HG03565 (cell line): ENCODE results near the gene PLIN1.
"Not testable (repeated sequence)": the region's sequence is repeated elsewhere in the genome, so short reads cannot be mapped to it uniquely, and the experiment has no call there.

ENCODE experiments used
- ATAC-seq: cut with Tn5 transposase; IDR thresholded peaks from one replicate; pipeline ENCODE4 v1.9.1; 2021; ENCODE audit warnings: mild to moderate bottlenecking, moderate library complexity; ENCODE audit not compliant: unreplicated experiment

PLIN1 gene

GRCh38 chr15:89679212-89679611 is at the start of gene PLIN1:
Gene PLIN1 (minus strand): TSS chr15:89679367. CDS start chr15:89677489, 1,878 bp downstream.
- no peak for ATAC-seq

GRCh38 chr15:89728254-89728653 is 49.1 kb upstream of the PLIN1 start:
- ATAC-seq, result no peak

DNA sequence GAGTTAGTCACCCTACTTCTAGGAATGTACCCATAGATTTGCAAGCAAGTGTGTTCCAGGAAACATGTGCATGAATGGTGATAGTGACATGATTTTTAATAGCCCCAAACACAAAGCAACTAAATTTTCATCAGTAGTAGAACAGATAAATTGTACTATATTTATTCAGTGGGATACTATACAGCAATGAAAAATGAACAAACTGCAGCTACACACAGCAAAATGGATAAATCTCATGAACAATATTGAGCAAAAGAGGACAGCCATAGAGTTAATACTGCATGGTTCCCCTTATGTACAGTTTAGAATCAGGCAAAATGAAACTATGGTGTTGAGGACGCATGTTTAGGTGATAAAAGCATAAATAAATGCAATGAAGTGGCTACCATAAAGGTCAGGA is 45.9 kb upstream of the PLIN1 start:
- no peak for ATAC-seq

- ATAC-seq, result no peak
These were observed 45.5 kb upstream of the PLIN1 start for GRCh38 chr15:89724621-89725020.

- ATAC-seq, result no peak
These were observed 43.9 kb upstream of the PLIN1 start for GRCh38 chr15:89723031-89723430.

DNA sequence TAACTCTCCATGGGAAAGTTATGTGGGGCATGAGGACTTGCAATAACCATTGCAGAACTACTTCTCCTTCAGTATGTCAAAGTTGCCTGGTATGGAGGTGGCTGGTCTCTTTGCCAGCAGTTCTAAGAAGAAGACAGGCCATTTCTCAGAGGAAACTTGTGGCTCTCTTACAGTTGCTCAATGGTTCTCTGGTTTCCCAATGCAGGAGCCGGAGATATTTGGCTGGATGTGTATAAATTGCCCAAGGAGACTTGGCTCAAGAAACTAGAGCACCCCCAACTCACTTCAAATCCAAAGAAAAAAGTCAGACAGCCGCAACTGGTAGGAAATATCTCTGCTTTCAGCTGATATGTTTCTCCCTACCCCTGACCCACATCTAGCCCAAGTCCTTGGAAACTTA is 35.6 kb upstream of the PLIN1 start:
- ATAC-seq, result no peak

DNA sequence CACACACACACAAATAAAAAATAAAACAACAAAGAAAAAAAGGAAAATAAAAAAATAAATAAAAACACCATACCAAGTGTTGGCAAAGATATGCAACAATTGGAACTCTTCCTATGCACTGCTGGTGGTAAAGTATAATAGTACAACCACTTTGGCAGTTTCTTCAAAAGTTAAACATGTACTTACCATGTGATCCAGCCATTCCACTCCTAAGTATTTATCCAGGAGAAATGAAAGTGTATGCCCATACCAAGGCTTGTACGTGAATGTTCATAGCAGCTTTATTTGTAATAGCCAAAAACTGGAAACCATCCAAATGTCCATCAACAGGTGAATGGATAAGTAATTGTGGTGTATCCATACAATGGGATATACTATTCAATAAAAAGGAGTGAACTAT is 28.4 kb upstream of the PLIN1 start:
- no peak for ATAC-seq

- no peak for ATAC-seq
These were observed 25.2 kb upstream of the PLIN1 start for GRCh38 chr15:89704411-89704810.

GRCh38 chr15:89695198-89695597 is 16.0 kb upstream of the PLIN1 start:
- ATAC-seq, result no peak

DNA sequence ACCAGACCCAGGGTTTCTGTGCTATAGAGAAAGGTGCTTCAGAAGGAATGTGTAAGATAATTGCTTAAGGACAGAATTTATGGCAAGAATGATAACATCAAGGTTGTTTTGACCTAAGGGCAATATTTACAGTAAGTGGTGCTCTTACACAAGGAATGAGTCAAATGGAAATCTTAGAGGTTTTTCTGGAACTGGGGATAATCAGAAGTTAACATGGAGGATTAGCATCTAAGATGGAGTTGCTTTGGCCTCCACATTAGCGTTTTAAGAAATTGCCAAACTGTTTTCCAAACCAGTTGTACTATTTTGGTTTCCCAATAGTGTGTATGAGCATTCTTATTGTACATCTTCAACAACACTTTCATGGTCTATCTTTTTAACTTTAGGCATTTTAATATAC is 14.5 kb upstream of the PLIN1 start:
- ATAC-seq, result no peak

DNA sequence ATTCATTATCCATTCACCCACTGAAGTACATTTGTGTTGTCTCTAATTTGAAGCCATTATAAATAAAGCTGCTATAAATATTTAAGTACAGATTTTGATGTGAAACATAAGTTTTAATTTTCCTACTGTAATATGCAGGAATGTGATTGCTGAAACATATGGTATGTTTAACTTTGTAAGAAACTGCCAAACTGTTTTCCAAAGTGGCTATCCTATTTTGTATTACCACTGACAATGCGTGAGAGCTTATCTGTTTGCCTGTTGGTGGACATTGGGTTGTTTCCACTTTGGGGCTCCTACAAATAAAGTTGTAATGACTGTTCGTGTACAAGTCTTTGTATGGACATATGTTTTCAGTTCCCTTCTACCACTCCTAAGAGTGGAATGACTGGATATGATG is 13.9 kb upstream of the PLIN1 start:
- ATAC-seq, result no peak

GRCh38 chr15:89690276-89691218 is 11.4 kb upstream of the PLIN1 start, which contains the start of the genes PEX11A and WDR93:
Gene PEX11A (minus strand): TSS chr15:89690754. CDS start chr15:89690632, 122 bp downstream.
Gene WDR93 (plus strand): TSS chr15:89690811. CDS start chr15:89701747, 10,936 bp downstream.
- peak; percentile 58 for ATAC-seq

DNA sequence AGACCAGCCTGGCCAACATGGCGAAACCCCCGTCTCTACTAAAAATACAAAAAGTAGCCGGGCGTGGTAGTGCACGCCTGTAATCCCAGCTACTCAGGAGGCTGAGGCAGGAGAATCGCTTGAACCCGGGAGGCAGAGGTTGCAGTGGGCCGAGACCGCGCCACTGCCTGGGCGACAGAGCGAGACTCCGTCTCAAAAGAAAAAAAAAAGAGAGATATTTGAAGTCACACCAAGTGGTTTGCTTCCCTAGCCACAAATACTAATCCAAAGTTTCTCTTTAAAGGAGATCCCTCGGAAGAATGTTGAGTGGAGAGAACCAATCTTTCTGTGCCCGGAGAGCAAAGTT is 10.7 kb upstream of the PLIN1 start:
- not testable (repeated sequence) for ATAC-seq

- ATAC-seq, result no peak
These were observed 7.4 kb upstream of the PLIN1 start for GRCh38 chr15:89686522-89686921.

DNA sequence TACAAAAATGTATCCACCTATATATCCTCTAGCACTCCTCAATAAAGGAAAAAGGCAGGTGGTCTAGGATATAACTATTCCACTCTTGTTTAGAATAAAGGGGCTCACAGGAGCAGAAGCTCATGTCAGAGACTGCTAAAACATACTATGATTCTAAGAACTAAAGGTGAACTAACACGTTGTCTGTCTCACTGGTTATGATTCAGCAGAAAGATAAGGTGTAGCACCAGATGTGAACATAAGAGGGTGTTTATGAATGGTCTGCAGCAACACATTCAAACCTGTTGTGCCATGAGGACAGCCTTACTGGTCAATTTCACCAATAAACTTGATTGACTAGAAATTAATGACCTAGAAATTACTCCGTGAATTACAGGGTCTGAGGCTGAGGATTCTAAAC is 6.8 kb upstream of the PLIN1 start:
- no peak for ATAC-seq

GRCh38 chr15:89681146-89681545 is 2.0 kb upstream of the PLIN1 start:
- no peak for ATAC-seq

DNA sequence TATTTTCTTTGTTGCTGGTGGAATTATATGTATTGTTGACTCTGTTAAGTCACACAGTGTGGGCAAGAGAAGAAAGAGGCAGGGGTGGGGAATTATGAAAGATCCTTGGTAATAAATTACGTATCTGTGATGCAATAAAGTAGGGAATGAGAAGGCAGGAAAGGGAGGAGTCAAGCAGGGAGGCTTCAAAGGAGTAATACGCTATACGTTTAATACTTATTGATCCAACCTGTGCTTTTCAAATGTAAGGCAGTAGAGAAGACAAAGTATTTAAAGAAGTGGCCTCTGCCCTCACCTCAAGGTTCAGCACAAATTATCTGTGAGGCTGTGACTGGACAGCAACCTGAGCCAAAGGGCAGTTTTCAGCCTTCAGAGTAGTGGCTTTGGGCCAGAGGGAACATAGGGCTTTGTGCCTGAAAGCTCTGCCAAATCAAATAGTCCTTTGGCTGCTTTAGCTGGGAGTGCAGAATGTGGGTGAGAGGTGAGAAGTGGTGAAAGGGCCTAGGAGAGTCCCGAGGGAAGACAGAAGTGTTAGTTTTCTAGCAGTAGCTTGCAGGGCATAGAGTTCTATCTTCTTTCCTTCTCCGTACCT is 1.2 kb upstream of the PLIN1 start:
- no peak for ATAC-seq

DNA sequence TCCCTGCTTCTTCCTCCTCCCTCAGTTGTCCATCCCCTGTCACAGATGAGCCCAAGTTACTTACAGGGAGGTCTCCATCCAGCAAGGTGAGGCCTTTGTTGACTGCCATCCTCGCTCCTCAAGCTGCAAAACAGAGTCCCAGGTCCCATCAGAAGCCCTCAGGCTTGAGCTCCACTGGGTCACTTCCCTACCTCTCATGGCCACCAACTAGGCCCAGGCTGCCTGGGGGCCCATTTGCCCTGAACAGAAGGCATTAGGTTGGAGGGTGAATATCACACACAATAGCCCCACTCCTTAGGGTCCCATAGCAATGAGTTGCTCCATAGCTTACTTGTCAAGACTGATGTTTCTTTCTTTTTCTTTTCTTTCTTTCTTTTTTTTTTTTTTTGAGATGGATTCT is 1.8 kb downstream of the PLIN1 start:
- ATAC-seq, result no peak

- ATAC-seq, result no peak
These were observed 3.6 kb downstream of the PLIN1 start for GRCh38 chr15:89675606-89676005.

DNA sequence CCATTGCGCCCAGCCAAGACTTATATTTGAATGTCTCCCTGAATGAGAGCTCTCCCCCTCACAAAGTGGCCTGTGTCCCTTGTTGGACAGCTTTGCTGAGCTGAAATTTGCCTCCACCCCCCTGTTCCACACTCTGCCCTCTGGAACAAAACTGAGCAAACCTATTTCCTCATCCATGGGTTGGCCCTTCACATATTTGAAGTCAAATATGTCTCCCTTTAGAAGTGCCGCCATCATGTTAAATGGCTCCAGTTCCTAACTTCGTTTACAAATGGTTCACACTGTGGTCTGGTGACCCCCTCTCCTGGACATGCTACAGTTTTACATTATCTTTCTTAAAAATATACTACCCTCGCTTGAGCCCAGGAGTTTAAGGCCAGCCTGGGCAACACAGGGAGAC is 4.6 kb downstream of the PLIN1 start:
- no peak for ATAC-seq

GRCh38 chr15:89673165-89673512 is 6.0 kb downstream of the PLIN1 start:
- no peak for ATAC-seq
